Keratinocyte (primary cell): ENCODE measurements around the gene KCNAB2.

Experiments
- EZH2 ChIP-seq: IDR thresholded peaks from one replicate; pipeline ENCODE4 v1.6.1; 2012; ENCODE audit warnings: inconsistent platforms, mild to moderate bottlenecking, low read length, moderate library complexity
- TF ChIP-seq, protein P1 (sequence below), 3 experiments: IDR thresholded peaks in 1 of 3; conservative IDR thresholded peaks in 1 of 3; optimal IDR thresholded peaks in 1 of 3; 2 replicates in 2 of 3; 3 replicates in 1 of 3; pipeline versions ENCODE3 to v1.5.1; 2011; ENCODE audit warnings: low read length in 3 of 3, mild to moderate bottlenecking in 3 of 3, moderate library complexity in 2 of 3, control low read depth in 1 of 3, inconsistent platforms in 1 of 3; ENCODE audit not compliant: insufficient read depth in 2 of 3; ENCODE audit errors: extremely low read depth in 1 of 3

DNA sequence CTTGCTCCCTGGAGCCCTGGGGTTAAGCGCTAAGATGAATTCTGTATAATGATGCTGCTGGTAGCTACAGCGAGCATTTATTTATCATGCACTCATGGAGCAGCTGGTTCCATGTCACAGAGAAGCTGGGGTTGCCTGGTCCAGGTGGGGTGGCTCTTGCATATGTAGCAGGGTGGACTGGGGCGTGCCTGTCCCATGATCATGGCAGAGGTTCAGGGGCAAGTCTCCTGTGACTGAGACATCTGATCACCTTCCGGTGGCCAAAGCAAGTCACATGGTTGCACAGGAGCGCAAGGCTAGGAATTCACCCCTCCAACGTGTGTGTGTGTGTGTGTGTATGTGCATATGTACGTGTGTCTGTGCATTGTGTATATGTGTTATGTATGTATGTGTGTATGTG is 15.6 kb upstream of the KCNAB2 start:
- TF ChIP-seq, protein P1, sequence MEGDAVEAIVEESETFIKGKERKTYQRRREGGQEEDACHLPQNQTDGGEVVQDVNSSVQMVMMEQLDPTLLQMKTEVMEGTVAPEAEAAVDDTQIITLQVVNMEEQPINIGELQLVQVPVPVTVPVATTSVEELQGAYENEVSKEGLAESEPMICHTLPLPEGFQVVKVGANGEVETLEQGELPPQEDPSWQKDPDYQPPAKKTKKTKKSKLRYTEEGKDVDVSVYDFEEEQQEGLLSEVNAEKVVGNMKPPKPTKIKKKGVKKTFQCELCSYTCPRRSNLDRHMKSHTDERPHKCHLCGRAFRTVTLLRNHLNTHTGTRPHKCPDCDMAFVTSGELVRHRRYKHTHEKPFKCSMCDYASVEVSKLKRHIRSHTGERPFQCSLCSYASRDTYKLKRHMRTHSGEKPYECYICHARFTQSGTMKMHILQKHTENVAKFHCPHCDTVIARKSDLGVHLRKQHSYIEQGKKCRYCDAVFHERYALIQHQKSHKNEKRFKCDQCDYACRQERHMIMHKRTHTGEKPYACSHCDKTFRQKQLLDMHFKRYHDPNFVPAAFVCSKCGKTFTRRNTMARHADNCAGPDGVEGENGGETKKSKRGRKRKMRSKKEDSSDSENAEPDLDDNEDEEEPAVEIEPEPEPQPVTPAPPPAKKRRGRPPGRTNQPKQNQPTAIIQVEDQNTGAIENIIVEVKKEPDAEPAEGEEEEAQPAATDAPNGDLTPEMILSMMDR (optimal IDR thresholded peaks at IDR 0.05 in 1 of 3, IDR thresholded peaks at IDR 0.05 in 1 of 3, conservative IDR thresholded peaks at IDR 0.05 in 1 of 3; ENCODE audit: extremely low read depth in 1 of 3, insufficient read depth in 2 of 3, low read length in 3 of 3) = no peak
- TF ChIP-seq EZH2 = no peak
